Parathyroid adenoma (tissue), 2 donors: ENCODE measurements around the gene ZFHX3.

Experiments
- H2AFZ ChIP-seq: fragments of 300-600 bp; sonication (generic); one replicate; pipeline ENCODE4 v1.7.0; 2017; ENCODE audit warnings: antibody characterized with exemption, mild to moderate bottlenecking
- H3K27ac ChIP-seq: fragments of 300-600 bp; sonication (generic); one replicate; pipeline ENCODE4 v1.7.0; 2017
- H3K27me3 ChIP-seq: fragments of 300-600 bp; sonication (generic); one replicate; pipeline ENCODE4 v1.7.0; 2017; ENCODE audit warnings: low read length; ENCODE audit not compliant: control insufficient read depth, insufficient read depth
- H3K36me3 ChIP-seq: fragments of 300-600 bp; sonication (generic); one replicate; pipeline ENCODE4 v1.7.0; 2017; ENCODE audit warnings: low read length; ENCODE audit not compliant: control insufficient read depth, insufficient read depth
- H3K4me1 ChIP-seq: fragments of 300-600 bp; sonication (generic); one replicate; pipeline ENCODE4 v1.7.0; 2017; ENCODE audit warnings: control low read depth
- H3K4me2 ChIP-seq: fragments of 300-600 bp; sonication (generic); one replicate; pipeline ENCODE4 v1.7.0; 2017; ENCODE audit warnings: low read length
- H3K4me3 ChIP-seq: fragments of 300-600 bp; sonication (generic); one replicate; pipeline ENCODE4 v1.7.0; 2017; ENCODE audit warnings: low read depth, low read length
- H3K79me2 ChIP-seq: fragments of 300-600 bp; sonication (generic); one replicate; pipeline ENCODE4 v1.7.0; 2017; ENCODE audit warnings: control low read depth
- H3K9ac ChIP-seq: fragments of 300-600 bp; sonication (generic); one replicate; pipeline ENCODE4 v1.7.0; 2017; ENCODE audit warnings: mild to moderate bottlenecking
- H3K9me3 ChIP-seq: fragments of 300-600 bp; sonication (generic); one replicate; pipeline ENCODE4 v1.7.0; 2017; ENCODE audit warnings: low read length; ENCODE audit not compliant: control insufficient read depth
- TF ChIP-seq, protein P1 (sequence below): fragments of 300-600 bp; sonication (generic); IDR thresholded peaks from one replicate; pipeline ENCODE4 v1.7.0; 2017; ENCODE audit warnings: antibody characterized with exemption, mild to moderate bottlenecking
- donor health status: primary hyperparathyroidism.

The ZFHX3 gene

DNA sequence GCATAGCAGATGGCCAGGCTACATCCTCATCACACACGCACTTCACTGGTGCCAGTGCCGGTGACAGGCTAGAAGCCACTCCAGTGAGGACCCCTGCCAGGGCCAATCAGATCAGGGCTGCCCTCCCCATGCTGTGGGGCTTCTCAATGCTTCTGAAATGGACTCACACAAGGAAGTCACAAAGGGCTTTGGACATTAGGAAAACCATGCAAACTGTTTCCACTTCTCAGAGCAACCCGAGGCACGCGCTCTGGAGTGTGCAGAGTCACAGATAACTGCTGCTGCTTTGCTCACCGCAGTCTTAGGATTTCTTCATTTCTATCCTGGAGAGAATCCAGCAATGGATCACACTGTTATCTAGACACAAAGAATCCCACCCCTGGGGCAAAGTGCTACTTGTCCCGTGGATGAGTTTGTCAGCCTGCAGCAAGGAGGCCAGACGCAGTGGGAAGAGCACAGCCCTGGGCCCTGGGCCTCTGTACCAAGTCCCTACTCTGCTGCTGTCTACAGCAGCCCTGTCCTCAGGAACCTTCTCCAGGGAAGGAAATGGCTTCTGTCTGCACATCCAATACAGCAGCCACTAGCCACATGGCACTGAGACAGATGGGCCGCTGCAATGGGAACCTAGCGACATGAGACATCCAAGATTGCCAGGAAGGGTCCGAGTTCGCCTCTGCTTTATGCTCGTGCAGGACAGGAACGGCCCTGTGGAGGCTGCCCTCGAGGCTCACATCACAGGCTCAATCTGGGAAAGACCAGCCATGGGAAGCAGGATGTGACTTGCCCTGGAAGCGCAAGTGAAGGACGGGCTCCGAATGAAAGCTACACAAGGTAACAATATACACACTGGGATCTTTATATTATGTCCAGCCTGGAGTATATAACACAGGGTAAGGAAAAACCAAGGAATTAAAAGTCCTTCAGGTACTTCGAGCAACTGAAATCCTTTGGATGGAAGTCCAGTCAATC, 169.3 kb downstream of the ZFHX3 start:
- Histone ChIP-seq H3K9ac (no peak overlapping the region), H3K27me3 (no peaks in the 10 kb centered on the region), H3K9me3 (no peaks in the 10 kb centered on the region), H3K4me3 (no peak overlapping the region), H3K4me1 (no peaks in the 10 kb centered on the region), H2AFZ (no peak overlapping the region), H3K27ac (no peak overlapping the region), H3K4me2 (no peak overlapping the region), H3K36me3 (no peaks in the 10 kb centered on the region), H3K79me2 (peaks cover 30% of the 10 kb centered on the region)
- TF ChIP-seq, protein P1, sequence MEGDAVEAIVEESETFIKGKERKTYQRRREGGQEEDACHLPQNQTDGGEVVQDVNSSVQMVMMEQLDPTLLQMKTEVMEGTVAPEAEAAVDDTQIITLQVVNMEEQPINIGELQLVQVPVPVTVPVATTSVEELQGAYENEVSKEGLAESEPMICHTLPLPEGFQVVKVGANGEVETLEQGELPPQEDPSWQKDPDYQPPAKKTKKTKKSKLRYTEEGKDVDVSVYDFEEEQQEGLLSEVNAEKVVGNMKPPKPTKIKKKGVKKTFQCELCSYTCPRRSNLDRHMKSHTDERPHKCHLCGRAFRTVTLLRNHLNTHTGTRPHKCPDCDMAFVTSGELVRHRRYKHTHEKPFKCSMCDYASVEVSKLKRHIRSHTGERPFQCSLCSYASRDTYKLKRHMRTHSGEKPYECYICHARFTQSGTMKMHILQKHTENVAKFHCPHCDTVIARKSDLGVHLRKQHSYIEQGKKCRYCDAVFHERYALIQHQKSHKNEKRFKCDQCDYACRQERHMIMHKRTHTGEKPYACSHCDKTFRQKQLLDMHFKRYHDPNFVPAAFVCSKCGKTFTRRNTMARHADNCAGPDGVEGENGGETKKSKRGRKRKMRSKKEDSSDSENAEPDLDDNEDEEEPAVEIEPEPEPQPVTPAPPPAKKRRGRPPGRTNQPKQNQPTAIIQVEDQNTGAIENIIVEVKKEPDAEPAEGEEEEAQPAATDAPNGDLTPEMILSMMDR, result no peak

DNA sequence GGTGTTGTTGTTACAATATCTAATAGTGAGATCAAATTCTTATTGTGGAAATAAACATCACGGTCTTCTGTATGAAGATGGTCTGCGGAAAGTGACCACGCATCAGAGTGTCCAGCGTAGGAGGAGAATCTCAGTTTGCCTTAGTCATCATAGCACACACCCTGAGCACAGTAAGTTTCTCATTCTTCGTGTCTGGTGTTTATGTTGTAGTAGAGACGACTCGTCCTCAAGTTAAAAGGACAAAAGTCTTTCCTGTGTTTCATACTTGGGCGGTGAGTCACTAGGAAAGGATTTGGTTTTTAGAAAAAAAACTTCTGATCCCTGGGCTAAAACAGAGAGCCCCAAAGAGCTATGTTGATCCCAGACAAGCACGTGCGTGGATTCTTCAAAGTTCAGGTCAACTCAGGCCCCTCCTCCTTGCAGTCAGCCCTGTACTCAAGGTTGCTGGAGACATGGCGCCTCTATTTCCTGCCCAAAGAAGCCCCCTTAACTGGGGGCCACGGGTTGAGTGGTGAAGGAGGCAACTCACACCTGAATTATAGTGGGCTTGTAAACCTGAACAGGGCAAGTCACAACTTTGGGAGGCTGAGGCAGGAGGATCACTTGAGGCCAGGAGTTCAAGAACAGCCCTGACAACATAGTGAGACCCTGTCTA, 170.4 kb downstream of the ZFHX3 start:
- H3K36me3 ChIP-seq, result no peaks in the 10 kb centered on the region
- no peak overlapping the region for H3K27ac ChIP-seq
- H3K9me3 ChIP-seq, result no peaks in the 10 kb centered on the region
- no peak overlapping the region for H2AFZ ChIP-seq
- H3K4me3 ChIP-seq, result no peak overlapping the region
- no peak overlapping the region for H3K9ac ChIP-seq
- no peaks in the 10 kb centered on the region for H3K27me3 ChIP-seq
- H3K4me1 ChIP-seq, result no peaks in the 10 kb centered on the region
- H3K4me2 ChIP-seq, result no peak overlapping the region
- TF ChIP-seq, protein P1, result no peak
- peaks cover 28% of the 10 kb centered on the region for H3K79me2 ChIP-seq

DNA sequence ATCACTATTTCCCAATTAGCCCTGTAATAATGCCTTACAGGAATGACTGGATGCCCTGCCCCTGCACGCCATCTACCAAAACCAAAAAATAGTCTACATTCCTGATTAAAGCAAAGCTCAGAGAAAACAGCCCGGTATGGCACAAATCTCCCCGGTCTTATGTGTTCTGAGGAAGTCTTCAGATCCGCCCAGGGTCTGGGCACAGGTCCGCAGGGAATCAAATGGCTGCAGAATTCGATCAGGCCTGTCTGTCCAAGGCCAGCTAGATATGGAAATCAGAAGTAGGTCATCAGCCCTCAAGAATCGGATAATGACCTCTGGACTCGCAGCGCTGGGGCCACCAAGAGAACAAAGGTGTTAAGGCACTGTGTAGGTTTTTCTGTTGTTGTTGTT, 171.0 kb downstream of the ZFHX3 start:
- no peaks in the 10 kb centered on the region for H3K9me3 ChIP-seq
- no peak overlapping the region for H3K27ac ChIP-seq
- H3K79me2 ChIP-seq, result peaks cover 24% of the 10 kb centered on the region
- H3K4me2 ChIP-seq, result no peak overlapping the region
- H2AFZ ChIP-seq, result no peak overlapping the region
- no peak overlapping the region for H3K4me3 ChIP-seq
- no peaks in the 10 kb centered on the region for H3K4me1 ChIP-seq
- no peaks in the 10 kb centered on the region for H3K36me3 ChIP-seq
- H3K27me3 ChIP-seq, result no peaks in the 10 kb centered on the region
- TF ChIP-seq, protein P1, result no peak
- no peak overlapping the region for H3K9ac ChIP-seq

DNA sequence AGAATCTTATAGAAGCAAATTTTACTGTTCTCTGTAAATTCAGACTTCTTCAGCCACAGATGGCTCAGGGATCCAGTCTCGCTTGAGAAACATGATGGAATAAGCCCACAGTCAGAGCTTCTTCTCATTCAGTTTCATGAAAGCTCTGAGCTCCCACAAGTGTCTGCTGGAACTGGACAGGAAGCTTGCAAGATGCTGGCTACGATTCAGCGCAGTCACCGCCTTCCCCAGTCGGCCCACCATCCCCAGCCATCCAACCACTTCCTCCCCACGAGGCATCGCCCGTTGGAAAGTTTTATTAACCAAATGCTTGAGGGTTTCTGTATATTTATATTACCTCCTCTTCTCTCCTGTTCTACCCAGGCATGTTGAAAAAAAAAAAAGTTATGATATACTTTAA, 171.7 kb downstream of the ZFHX3 start:
- Histone ChIP-seq H3K36me3 (no peaks in the 10 kb centered on the region), H3K4me2 (no peak overlapping the region), H2AFZ (no peak overlapping the region), H3K9ac (no peak overlapping the region), H3K4me3 (no peak overlapping the region), H3K27me3 (no peaks in the 10 kb centered on the region), H3K9me3 (no peaks in the 10 kb centered on the region), H3K79me2 (peaks cover 20% of the 10 kb centered on the region), H3K27ac (no peak overlapping the region), H3K4me1 (no peaks in the 10 kb centered on the region)
- TF ChIP-seq, protein P1, result no peak
